Keratinocyte (primary cell): Measurements from ENCODE around the gene TMEM235. TPM values are rescaled to one million over a fixed set of nuclear protein-coding genes. Genes with fewer than 3 reads are reported as not detected.

Source experiments
- DNase-seq: peaks from one replicate; pipeline ENCODE4 v3.0.0-alpha.2; 2011; ENCODE audit warnings: low read depth, missing footprints, low spot score
- FAIRE-seq: peaks from 2 replicates; lab custom pipeline; 2011; peaks lifted over from hg19 to GRCh38; lab: Jason Lieb, UNC
- H2AFZ ChIP-seq: 2 replicates; pipeline ENCODE4 v1.6.0; 2012; ENCODE audit warnings: low read length, control low read depth, inconsistent platforms; ENCODE audit not compliant: control insufficient read depth
- H3K27ac ChIP-seq: 2 replicates; pipeline ENCODE4 v1.5.1; 2011; ENCODE audit warnings: low read length; ENCODE audit not compliant: control insufficient read depth, insufficient read depth
- H3K27me3 ChIP-seq: 3 replicates; pipeline ENCODE4 v1.6.0; 2011; ENCODE audit warnings: low read length; ENCODE audit not compliant: control insufficient read depth, insufficient read depth; ENCODE audit errors: extremely low read depth
- H3K36me3 ChIP-seq, 2 experiments: 2 replicates in 1 of 2; 3 replicates in 1 of 2; pipeline ENCODE4 v1.5.1; 2011; ENCODE audit warnings: low read length in 2 of 2, mild to moderate bottlenecking in 1 of 2; ENCODE audit not compliant: control insufficient read depth in 2 of 2, insufficient read depth in 2 of 2; ENCODE audit errors: extremely low read depth in 1 of 2
- H3K4me1 ChIP-seq: 3 replicates; pipeline ENCODE4 v1.5.1; 2011; ENCODE audit warnings: low read length; ENCODE audit not compliant: control insufficient read depth, insufficient read depth; ENCODE audit errors: extremely low read depth
- H3K4me2 ChIP-seq: 3 replicates; pipeline ENCODE4 v1.6.0; 2011; ENCODE audit warnings: low read depth, low read length; ENCODE audit not compliant: control insufficient read depth, insufficient read depth; ENCODE audit errors: extremely low read depth
- H3K4me3 ChIP-seq, 3 experiments: fragments of 200-600 bp in 1 of 3; sonication (generic) in 1 of 3; 2 replicates in 2 of 3; 3 replicates in 1 of 3; pipeline ENCODE4 v1.5.1; 2011 to 2016; ENCODE audit warnings: low read length in 3 of 3, mild to moderate bottlenecking in 3 of 3, control low read depth in 2 of 3, inconsistent platforms in 1 of 3, low read depth in 1 of 3, mixed read lengths in 1 of 3, mixed run types in 1 of 3, moderate library complexity in 1 of 3; ENCODE audit not compliant: control insufficient read depth in 2 of 3, insufficient read depth in 2 of 3; ENCODE audit errors: extremely low read depth in 1 of 3
- H3K79me2 ChIP-seq: 2 replicates; pipeline ENCODE4 v1.6.0; 2012; ENCODE audit warnings: low read length; ENCODE audit not compliant: control insufficient read depth, insufficient read depth
- H3K9ac ChIP-seq: 3 replicates; pipeline ENCODE4 v1.6.0; 2011; ENCODE audit warnings: low read length; ENCODE audit not compliant: control insufficient read depth, insufficient read depth; ENCODE audit errors: extremely low read depth
- H3K9me1 ChIP-seq: 3 replicates; pipeline ENCODE4 v1.6.0; 2011; ENCODE audit warnings: low read length; ENCODE audit not compliant: control insufficient read depth, insufficient read depth; ENCODE audit errors: extremely low read depth
- H3K9me3 ChIP-seq: 2 replicates; pipeline ENCODE4 v1.5.1; 2012; ENCODE audit warnings: low read depth, low read length; ENCODE audit not compliant: control insufficient read depth
- H4K20me1 ChIP-seq: 3 replicates; pipeline ENCODE4 v1.6.0; 2011; ENCODE audit warnings: low read length; ENCODE audit not compliant: control insufficient read depth, insufficient read depth; ENCODE audit errors: extremely low read depth
- EZH2 ChIP-seq: IDR thresholded peaks from one replicate; pipeline ENCODE4 v1.6.1; 2012; ENCODE audit warnings: inconsistent platforms, mild to moderate bottlenecking, low read length, moderate library complexity
- dilution Hi-C: fragments of 300-500 bp; cut with MboI; formaldehyde crosslinking; loops from one replicate; pipeline ENCODE4 v1.7.0; 2020; ENCODE audit warnings: low sequenced_read_pairs; ENCODE audit not compliant: extremely low pct_ligation_motif_present
- polyA plus RNA-seq, 5 experiments: library from polyadenylated mRNA; depleted of rRNA in 3 of 5; stranded (reverse) in 3 of 5; stranded (forward) in 1 of 5; unstranded in 1 of 5; fragments of >200 nt; gene quantifications; 1 replicate in 1 of 5; 2 replicates in 3 of 5; 3 replicates in 1 of 5; pipeline versions ENCODE4 v1.2.1 to v1.2.3, GENCODE V29; 2011 to 2012; ENCODE audit warnings: missing spikeins in 2 of 5, low read depth in 1 of 5, low replicate concordance in 1 of 5
- TF ChIP-seq, protein P1 (sequence below), 3 experiments: IDR thresholded peaks in 1 of 3; conservative IDR thresholded peaks in 1 of 3; optimal IDR thresholded peaks in 1 of 3; 2 replicates in 2 of 3; 3 replicates in 1 of 3; pipeline versions ENCODE3 to v1.5.1; 2011; ENCODE audit warnings: low read length in 3 of 3, mild to moderate bottlenecking in 3 of 3, moderate library complexity in 2 of 3, control low read depth in 1 of 3, inconsistent platforms in 1 of 3; ENCODE audit not compliant: insufficient read depth in 2 of 3; ENCODE audit errors: extremely low read depth in 1 of 3

TMEM235 gene
- polyA plus RNA-seq, 1 donor (not counting 4 experiments of a cell fraction or from before 2014, with no cell fraction given), result not detected

DNA sequence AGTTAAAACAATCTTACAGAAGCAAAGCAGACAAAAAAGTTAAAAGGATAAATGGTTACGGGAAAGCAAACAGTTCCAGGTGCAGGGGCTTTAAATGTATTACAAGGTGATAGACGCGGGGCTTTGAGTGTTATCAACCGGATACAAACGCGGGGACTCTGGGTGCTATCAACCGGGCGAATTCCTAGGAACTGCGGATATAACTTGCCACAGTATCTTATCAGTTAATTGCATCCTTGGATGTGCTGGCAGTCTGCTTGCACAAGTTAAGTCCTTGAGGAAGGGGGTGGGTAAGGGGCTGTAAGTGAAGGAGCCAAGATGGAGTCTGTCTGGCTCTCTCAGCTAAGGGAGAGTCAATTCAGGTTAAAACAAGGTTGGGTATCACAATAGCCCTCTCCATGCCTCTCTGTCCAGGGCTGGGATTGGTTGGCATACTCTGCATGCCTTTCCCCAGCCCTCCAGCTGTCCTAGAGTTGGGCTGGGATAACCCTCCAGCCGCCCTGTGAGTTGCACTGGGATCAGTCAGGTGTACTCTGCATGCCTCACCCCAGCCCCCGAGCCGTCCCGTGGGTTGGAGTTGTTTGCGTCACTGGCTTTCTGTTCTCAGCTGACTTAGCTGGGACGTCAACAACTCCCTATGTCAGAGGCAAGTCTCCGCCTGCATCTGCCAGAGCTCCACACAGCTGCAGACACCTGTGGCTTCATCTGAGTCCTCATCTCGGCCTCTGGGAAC lies 40.9 kb downstream of the TMEM235 start:
- Histone ChIP-seq H3K79me2 (no peaks in the 10 kb centered on the region), H2AFZ (no peak overlapping the region), H3K9me3 (no peaks in the 10 kb centered on the region), H3K4me2 (peak overlapping the region; percentile 69), H4K20me1 (no peaks in the 10 kb centered on the region), H3K9me1 (no peaks in the 10 kb centered on the region), H3K4me1 (peaks cover 13% of the 10 kb centered on the region), H3K9ac (peak overlapping the region; percentile 59), H3K4me3 (peak overlapping the region in 1 of 3 experiments; percentile 28), H3K27me3 (peaks cover 35% of the 10 kb centered on the region), H3K36me3 (no peaks in the 10 kb centered on the region), H3K27ac (no peak overlapping the region)
- no peak for TF ChIP-seq EZH2
- TF ChIP-seq, protein P1, sequence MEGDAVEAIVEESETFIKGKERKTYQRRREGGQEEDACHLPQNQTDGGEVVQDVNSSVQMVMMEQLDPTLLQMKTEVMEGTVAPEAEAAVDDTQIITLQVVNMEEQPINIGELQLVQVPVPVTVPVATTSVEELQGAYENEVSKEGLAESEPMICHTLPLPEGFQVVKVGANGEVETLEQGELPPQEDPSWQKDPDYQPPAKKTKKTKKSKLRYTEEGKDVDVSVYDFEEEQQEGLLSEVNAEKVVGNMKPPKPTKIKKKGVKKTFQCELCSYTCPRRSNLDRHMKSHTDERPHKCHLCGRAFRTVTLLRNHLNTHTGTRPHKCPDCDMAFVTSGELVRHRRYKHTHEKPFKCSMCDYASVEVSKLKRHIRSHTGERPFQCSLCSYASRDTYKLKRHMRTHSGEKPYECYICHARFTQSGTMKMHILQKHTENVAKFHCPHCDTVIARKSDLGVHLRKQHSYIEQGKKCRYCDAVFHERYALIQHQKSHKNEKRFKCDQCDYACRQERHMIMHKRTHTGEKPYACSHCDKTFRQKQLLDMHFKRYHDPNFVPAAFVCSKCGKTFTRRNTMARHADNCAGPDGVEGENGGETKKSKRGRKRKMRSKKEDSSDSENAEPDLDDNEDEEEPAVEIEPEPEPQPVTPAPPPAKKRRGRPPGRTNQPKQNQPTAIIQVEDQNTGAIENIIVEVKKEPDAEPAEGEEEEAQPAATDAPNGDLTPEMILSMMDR (optimal IDR thresholded peaks at IDR 0.05 in 1 of 3, IDR thresholded peaks at IDR 0.05 in 1 of 3, conservative IDR thresholded peaks at IDR 0.05 in 1 of 3; ENCODE audit: extremely low read depth in 1 of 3, insufficient read depth in 2 of 3, low read length in 3 of 3), result no peak
- FAIRE-seq (peak; percentile 88), DNase-seq (peak; percentile 91)
- dilution Hi-C loops, result no loop called here

DNA sequence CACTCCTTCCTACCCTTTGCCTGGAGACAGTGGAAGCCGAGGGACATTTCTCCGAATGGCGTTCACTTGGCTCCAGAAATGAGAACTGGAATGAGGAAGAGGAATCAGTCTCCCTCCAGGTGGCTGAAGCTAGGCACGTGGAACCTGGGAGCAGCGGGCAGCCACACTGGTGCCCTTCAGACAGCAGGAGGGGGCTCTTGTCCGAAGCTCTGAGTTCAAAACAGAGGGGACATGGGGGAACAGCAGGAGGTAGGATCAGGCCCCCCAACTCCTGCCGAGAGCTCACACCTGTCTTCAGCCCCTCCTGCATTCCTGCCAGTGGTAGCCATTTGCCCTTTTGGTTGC lies 41.5 kb downstream of the TMEM235 start:
- H2AFZ ChIP-seq, result peak overlapping the region; percentile 17
- dilution Hi-C loops, result no loop called here
- no peaks in the 10 kb centered on the region for H3K79me2 ChIP-seq
- H4K20me1 ChIP-seq, result no peaks in the 10 kb centered on the region
- H3K4me1 ChIP-seq, result peaks cover 13% of the 10 kb centered on the region
- peak overlapping the region in 1 of 3 experiments; percentile 28 for H3K4me3 ChIP-seq
- H3K9me1 ChIP-seq, result no peaks in the 10 kb centered on the region
- H3K36me3 ChIP-seq, result no peaks in the 10 kb centered on the region
- DNase-seq (no peak), FAIRE-seq (no peak)
- peak overlapping the region; percentile 69 for H3K4me2 ChIP-seq
- peaks cover 35% of the 10 kb centered on the region for H3K27me3 ChIP-seq
- no peaks in the 10 kb centered on the region for H3K9me3 ChIP-seq
- H3K9ac ChIP-seq, result peak overlapping the region; percentile 59
- H3K27ac ChIP-seq, result peak overlapping the region; percentile 30
- TF ChIP-seq EZH2, result no peak
- TF ChIP-seq, protein P1 (optimal IDR thresholded peaks at IDR 0.05 in 1 of 3, IDR thresholded peaks at IDR 0.05 in 1 of 3, conservative IDR thresholded peaks at IDR 0.05 in 1 of 3; ENCODE audit: extremely low read depth in 1 of 3, insufficient read depth in 2 of 3, low read length in 3 of 3), result no peak
